Activated CD4-positive, alpha-beta T cell treated with anti-CD3 and anti-CD28 coated beads, Interleukin-2, amount 50 U/mL, for 24 hours (primary cell): ENCODE data around the gene URM1.
A peak's percentile ranks its signal among the peaks of the same experiment; 100 is the strongest.
"Not testable (repeated sequence)": the region's sequence is repeated elsewhere in the genome, so short reads cannot be mapped to it uniquely, and the experiment has no call there.

Experiments used
- DNase-seq, 2 donors: peaks; one replicate each; pipeline ENCODE4 v3.0.0-alpha.2; 2020; ENCODE audit warnings: low read depth in 1 of 2, low spot score in 1 of 2

Gene URM1

DNA sequence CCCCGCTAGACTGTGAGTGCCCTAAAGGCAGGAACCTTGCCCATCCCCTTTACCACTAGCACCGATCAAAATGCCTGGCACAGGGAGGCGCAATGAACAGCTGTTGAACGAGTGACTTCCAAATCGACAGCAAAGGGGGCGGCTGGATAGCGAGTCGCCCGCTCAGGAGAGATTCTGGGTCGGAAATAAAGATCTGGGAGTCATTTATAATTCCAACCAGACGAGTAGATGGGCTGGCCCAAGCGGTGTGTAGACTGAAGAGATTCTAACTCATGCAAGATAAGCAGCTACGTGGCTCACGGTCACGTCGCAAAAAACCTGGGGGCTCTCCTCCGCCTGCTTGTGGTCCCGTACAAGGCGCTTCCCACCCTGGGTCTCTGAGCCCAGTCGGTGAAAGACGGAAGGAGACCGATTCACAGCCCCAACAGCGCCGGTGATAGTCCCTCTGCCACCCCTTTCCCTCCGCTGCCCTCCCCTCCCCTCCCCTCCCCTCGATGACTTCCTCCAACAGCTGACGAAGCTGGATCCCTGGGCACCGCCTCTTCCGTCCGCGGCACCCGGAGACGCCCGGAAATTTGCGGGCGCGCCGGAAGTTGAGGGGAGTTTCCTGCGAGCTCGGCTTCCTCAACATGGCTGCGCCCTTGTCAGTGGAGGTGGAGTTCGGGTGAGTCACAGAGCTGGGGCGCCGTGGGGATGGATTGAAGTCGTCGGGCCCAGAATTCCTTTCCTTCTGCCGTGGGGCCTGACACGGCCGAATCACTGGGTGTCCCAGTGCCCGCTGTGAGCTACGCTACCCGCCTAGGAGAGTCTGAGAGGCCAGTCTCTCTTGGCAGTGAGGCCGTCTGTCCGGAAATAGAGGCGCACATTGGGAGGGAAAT, at the start of gene URM1:
TSS of gene URM1 (plus strand) at position 623 of the 878 bp plus-strand sequence. CDS start at position 630, 7 bp downstream.
- DNase-seq, result peak; percentile 89 to 94

DNA sequence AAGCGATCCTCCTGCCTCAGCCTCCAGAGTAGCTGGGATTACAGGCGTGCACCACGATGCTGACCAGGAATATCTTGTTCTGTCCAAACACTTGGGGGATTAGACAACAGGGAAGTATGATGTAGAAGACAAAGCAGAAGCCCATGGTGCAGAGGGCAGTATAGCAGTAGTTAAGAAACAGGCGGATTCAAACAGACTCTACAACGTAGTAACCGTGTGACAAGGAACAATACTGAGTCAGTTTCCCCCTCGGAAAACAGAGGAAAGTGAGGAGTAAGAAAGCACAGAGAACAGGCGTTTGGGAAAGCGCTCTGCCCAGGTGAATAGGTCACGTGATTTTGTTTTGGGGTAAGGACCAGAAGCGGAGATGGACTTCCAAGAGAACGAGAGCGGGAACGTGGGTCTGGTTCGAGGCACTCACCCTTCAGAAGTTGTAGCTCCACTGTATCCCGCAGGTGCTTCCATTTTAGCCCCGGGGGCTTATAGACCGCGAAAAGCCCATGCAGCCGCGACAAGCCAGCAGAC, 49.2 kb upstream of the URM1 start:
- DNase-seq, result no peak

DNA sequence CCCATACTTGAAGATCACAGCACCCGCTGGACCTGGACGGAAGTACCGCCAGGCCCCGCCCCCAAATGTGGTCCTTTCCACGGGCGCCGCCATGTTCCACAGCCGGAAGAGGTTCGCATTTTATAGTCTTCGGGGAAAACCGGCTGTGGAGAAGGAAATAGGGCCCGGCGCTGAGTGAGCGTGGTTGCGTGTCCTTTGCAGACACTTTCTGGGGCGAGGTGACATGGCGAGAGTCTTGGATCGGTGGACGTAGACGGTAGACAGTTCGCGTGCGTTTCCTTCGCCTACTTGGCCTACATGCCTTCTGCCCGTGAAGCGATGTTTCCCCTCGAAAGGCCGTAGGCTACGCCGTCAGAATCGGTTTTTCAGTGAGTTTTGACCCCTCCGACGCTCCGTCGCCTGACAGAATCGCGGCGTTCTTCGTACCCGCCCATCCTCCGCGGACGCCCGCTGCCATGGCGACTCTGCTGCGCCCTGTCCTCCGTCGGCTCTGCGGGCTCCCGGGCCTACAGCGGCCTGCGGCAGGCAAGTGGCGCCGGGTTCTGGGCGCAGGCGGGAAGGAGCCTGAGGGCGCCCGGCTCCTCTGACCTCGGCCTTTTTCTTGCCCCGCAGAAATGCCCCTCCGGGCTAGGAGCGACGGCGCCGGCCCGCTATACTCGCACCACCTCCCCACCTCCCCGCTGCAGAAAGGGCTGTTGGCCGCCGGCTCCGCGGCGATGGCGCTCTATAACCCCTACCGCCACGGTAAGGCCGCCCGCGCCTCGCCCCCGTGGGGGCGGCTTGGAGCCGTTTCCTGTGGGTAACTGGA, 48.6 kb upstream of the URM1 start, which contains the start of the genes COQ4 and TRUB2:
TSS of gene COQ4 (plus strand) at position 436 of the 808 bp plus-strand sequence. CDS start at position 456, 20 bp downstream.
TSS of gene TRUB2 (minus strand) at position 44 of the 808 bp plus-strand sequence. CDS start at position 5, 39 bp downstream.
- peak; percentile 89 to 92 for DNase-seq

DNA sequence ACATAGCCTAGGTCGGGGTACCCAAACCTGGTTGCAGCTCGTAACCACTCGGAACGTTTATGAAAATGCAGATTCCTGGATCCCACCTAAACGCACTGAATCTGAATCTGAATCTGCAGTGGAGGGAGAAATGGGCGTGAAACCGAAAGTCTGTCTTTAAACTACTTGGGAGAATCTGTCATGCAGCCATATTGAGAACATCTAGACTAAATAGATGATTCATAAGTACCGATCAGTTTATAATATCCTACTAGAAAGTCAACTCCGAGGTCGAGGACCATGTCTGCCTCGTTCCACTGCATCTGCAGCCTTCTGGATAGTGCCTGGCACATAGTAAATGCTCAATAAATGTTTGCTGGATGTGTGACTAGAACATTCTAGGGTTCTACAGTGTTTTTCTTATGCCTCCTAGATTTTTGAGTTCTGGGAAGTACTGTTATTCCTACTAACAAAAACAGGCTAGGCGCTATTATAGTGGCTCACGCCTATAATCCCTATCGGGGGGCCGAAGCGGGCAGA, 47.9 kb upstream of the URM1 start:
- no peak for DNase-seq

DNA sequence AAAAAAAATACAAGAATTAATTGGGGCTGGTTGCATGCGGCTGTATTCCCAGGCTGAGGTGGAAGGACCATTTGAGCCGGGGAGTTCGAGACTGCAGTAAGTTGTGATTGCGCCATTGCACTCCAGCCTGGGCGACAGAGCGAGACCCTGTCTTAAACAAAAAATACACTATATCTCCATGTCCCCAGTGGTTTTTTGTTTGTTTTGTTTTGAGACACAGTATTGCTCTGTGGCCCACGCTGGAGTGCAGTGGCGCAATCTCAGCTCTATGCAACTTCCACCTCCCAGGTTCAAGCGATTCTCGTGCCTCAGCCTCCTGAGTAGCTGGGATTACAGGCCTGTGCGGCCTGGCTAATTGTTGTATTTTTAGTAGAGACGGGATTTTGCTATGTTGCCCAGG, 47.4 kb upstream of the URM1 start:
- no peak for DNase-seq

DNA sequence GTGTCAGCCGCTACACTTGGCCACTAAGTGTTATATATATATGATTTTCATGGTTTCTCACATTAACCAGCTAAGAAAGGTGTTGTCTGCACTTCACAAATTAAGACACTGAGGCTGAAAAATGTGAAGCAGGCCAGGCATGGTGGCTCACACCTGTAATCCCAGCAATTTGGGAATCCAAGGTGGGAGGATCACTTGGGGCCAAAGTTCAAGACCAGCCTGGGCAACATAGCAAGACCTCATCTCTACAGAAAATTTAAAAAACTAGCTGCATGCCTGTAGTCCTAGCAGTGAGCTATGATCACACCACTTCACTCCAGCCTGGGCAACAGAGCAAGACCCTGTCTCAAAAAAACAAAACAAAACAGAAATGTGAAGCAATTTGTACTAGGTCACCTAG, 46.8 kb upstream of the URM1 start:
- no peak for DNase-seq

DNA sequence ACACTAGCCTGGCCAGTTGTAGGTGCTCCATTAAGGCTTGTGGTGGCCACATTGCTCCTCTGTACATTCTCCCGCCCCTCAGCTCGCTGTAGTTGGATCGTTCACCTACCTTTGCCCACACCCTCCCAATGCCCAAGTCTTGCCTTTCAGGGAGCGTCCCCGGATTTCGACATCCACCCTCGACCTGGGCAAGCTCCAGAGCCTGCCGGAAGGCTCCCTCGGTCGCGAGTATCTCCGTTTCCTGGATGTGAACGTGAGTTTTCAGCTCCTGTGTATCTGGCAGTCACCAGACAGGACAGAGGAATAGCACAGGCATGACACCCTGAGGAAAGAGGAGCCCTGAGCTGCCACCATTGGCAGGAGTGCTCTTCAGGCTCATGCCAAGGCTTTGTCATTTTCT, 45.5 kb upstream of the URM1 start:
- DNase-seq, result no peak

DNA sequence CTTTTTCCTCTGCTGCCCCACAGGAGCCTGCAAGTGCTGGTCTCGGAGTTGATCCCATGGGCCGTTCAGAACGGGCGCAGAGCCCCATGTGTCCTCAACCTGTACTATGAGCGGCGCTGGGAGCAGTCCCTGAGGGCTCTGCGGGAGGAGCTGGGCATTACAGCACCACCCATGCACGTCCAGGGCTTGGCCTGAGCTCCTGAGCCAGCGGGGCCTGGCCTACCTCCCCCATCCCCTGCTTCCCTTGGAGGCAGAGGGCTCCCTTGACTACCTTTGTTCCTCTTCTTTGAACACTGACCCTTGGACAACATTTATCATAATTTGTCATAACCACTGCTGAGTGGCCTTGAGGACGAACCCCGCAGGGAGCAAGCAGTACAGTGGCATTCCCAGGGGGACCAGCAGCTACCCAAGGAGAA, 37.7 kb upstream of the URM1 start:
- no peak for DNase-seq

DNA sequence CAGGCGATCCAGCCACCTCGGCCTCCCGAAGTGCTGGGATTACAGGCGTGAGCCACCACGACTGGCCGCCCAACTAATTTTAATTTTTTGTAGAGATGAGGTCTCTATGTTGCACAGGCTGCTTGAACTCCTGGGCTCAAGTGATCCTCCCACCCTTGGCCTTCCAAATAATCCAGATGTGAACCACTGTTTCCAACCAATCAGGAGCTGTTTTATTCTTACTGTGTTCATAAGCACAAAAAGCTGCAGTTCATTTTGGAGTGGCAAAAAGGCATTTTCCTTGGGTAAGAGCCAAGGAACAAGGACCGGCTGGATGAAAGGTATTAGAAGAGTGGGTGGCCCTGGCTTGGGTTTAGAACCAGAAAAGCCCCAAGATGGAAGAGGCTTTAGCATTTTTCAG, 36.0 kb upstream of the URM1 start:
- DNase-seq, result no peak

DNA sequence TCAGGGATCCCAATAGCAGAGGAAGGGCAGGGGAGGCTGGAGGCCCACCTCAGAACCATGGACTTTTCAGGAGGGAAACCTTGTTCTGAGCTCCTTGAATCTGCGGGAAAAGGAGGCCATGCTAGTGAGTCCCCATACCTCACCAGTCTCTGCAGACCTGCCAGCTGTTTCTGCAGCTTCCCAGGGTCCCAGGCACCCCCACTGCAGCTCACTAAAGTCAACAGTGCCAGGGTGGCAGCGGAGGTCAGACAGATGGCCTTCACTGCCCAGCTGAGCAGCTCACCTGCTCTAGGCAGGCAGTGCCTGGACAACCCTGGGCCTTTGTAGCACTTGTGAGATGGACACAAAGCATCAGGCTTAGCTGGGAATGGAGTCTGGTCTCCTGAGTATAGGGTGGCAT, 35.3 kb upstream of the URM1 start:
- no peak for DNase-seq

DNA sequence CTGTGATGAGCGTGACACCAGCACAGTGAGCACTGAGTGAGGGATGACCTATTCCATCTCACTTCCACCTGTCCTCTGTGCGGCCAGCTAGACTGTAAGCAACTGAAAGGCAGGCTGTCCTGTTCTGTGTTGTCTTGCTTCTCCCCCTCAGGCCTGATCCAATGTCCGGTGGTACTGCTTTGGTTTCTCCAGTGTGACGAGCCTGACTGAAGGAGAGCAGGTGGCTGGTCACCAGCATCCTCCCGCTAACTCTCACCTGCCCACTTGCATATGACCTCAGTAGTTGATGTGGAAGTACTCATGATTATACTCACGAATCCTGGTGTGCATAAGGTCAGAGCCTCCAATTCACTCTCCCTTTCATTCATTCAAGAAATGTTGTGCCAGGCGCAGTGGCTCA, 33.2 kb upstream of the URM1 start:
- DNase-seq, result no peak

DNA sequence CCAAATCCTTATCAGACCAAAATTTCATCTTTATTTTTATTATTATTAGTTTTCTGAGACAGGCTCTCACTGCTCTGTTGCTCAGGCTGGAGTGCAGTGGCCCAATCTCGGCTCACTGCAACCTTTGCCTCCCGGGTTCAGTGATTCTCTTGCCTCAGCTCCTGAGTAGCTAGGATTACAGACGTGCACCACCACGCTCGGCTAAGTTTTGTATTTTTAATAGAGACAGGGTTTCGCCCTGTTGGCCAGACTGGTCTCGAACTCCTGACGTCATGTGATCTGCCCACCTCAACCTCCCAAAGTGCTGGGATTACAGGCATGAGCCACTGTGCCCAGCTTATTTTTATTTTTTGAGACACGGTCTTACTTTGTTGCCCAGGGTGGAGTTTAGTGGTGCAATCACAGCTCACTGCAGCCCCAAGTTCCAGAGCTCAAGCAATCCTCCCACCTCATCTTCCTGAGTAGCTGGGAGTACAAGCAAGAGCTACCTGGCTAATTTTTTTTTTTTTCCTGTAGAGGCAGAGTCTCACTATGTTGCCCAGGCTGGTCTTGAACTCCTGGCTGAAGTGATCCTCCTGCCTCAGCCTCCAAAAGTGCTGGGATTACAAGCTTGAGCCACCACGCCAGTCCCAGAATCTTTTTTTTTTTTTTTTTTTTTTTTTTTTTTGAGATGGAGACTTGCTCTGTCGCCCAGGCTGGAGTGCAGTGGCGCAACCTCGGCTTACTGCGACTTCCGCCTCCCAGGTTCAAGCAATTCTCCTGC, 32.1 kb upstream of the URM1 start:
- DNase-seq, result not testable (repeated sequence)

DNA sequence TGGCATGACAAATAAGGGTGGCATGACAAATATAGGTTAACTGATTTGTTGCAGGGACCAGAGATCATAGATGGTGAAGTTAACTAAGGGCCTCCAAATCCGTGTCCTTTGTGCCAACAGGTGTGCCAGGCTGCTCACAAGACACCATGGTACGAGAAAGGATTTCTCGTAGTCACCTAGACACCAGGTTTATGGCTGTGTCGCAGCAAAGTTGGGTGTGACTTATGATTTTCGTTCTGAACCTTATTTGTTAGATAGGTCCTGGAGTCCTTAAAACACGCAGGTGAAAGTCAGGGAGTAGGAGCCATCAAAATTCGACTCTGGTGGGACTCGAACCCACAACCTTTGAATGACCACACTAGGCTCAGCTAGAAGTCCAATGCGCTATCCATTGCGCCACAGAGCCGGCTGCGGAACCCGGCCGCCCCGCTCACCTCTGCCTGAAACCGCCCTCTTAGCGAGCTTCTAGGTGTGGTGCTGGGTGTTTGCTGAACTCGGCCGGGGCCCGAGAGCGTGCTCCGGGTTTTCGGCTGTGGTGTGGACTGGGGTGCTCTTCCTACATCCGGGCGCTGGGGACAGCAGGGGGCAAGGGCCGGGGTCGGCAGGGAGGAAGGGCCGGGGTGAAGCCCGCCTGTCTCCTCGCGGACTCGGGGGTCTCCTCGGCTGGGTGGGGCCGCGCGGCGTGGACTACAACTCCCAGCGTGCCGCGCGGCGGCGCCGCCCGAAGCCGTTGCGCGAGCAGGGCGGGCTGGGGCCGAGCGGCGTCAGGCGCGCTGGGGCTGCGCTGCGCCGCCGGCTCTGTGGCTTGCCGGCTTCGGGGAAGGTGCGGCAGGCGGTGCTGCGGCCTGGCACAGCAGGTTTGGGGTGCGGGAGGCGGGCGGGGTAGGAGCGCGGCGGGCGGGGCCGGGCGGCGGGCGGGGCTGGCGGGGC, 31.1 kb upstream of the URM1 start, which contains the start of gene SLC27A4:
TSS of gene SLC27A4 (plus strand) at position 767 of the 930 bp plus-strand sequence. CDS start 2,606 bp downstream, outside the sequence.
- peak; percentile 60 to 67 for DNase-seq

DNA sequence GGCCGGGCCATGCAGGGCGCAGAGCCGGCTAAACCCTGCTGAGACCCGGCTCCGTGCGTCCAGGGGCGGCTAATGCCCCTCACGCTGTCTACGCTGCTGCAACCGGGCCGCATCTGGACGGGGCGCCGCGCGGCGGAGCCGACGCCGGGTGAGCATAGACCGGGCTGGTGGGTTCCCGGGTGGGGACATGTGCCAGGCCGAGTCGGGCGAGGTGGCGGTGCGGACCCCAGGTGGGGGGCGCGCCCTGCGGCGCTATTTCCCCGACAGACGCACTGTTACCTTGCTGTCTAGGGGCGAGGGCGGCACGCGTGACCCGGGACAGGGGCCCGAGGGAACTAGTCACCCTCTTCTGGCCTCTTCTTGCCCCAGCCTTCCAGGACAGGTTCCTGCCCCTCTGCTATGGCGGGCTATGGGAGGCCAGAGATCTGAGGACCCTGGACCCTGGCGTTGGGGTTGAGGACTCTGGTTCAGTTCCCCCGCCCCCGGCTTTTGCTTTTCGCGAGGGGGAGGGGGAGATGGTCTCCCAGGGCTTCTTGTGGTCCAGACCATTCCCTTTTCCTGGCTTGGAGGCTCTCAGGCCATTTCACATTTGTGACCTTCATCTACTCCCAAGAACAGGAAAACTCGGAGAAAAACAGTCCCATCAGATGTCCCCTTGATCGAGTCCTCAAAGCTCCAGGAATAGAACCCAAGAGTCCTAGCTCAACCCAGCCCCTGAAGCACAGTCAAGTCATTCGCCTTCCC, 30.3 kb upstream of the URM1 start:
- no peak for DNase-seq

DNA sequence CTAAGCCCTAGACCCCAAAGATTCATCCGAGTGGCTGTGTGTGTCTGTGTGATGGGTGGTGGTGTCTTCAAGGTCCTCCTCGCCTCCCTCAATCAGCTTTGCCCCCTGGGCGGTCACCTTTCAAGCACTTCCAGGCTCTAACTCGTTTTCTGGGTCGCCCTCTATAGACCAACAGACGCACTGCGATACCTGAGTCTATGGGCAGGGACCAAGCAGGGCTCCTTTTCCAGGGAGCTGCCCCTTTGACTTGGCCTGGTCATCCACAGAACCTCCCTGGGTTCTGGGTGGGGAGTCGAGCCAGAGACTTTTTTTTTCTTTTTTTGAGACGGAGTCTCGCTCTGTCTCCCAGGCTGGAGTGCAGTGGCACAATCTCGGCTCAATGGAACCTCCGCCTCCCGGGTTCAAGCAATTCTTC, 29.7 kb upstream of the URM1 start:
- DNase-seq, result peak; percentile 27 to 56

DNA sequence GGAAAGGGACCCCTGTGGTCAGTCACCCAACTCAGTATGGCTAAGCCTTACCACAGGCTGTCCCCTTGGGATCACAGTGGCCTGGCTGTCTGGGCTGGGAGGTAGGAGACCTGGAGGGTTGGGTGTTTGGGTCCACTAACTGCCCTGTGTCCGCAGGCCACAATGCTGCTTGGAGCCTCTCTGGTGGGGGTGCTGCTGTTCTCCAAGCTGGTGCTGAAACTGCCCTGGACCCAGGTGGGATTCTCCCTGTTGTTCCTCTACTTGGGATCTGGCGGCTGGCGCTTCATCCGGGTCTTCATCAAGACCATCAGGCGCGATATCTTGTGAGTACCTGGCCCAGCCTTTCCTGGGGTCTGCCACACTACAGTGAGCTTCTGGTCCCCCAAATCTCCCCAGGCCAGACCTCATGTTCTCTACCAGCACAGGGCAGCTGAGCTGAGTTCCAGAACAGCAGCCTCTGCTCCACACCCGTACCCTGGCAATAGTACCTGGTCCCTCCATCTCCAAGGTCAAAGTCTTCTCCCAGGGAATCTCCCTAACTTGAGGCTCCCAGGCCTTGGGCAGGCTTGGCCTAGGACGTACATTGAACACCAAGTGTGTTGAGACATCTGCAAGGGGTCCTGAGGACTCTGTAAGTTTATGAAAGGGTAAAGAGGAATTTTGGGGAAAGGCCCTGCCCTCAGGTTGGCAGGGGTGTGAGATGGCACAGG, 28.0 kb upstream of the URM1 start:
- no peak for DNase-seq

DNA sequence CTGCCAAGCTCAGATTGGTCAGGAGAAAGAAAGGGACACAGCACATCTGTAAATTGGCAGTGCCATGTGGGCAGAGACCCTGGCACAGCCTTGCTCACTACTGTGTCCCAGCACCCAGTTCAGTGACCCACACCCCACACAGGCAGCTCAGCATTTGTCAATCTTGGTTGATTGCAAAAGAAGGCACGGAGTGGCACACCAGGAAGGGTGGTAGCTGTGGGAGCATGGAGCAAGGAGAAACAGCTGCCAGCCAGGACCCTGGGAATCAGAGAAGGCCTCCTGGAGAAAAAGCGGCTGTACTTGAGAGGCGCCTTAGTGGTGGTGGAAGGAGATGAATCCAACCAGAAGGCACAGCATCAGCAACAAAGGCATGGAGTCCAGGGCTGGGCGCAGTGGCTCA, 27.3 kb upstream of the URM1 start:
- no peak for DNase-seq
